Left lung (tissue), 10 donors: Measurements from ENCODE around the gene PTGR3. TPM values are rescaled to one million over a fixed set of nuclear protein-coding genes. Genes with fewer than 3 reads are reported as not detected.

Experiments
- ATAC-seq: fragments of 200-7000 bp; cut with Tn5 transposase; one replicate; pipeline ENCODE4 v1.9.1; 2020; ENCODE audit warnings: moderate library complexity
- DNase-seq, 4 donors: peaks; one replicate each; pipeline ENCODE4 v3.0.0-alpha.2; 2013 to 2020
- H3K27ac ChIP-seq, 2 donors: fragments of 200-600 bp; sonication (generic) in 1 of 2; one replicate each; pipeline versions ENCODE4 v1.5.0 to v1.8.0; 2020 to 2021
- H3K27me3 ChIP-seq, 2 donors: fragments of 200-600 bp; sonication (generic) in 1 of 2; one replicate each; pipeline versions ENCODE4 v1.5.0 to v1.8.0; 2020 to 2021
- H3K36me3 ChIP-seq, 2 donors: fragments of 200-600 bp; sonication (generic) in 1 of 2; one replicate each; pipeline versions ENCODE4 v1.5.0 to v1.8.0; 2020 to 2021
- H3K4me1 ChIP-seq, 2 donors: fragments of 200-600 bp; one replicate each; pipeline ENCODE4 v1.8.0; 2021
- H3K4me3 ChIP-seq, 2 donors: fragments of 200-600 bp; sonication (generic) in 1 of 2; one replicate each; pipeline versions ENCODE4 v1.5.0 to v1.8.0; 2020 to 2021; ENCODE audit warnings: mild to moderate bottlenecking in 1 of 2
- H3K9me3 ChIP-seq, 2 donors: fragments of 200-600 bp; sonication (generic) in 1 of 2; one replicate each; pipeline versions ENCODE4 v1.5.0 to v1.8.0; 2020 to 2021
- CTCF ChIP-seq, 2 donors: fragments of 200-600 bp; sonication (generic) in 1 of 2; IDR thresholded peaks; one replicate each; pipeline versions ENCODE4 v1.5.0 to v1.8.0; 2021; ENCODE audit warnings: antibody characterized with exemption in 2 of 2
- intact Hi-C, 2 donors: fragments of 100-400 bp; cut with DNase I; formaldehyde crosslinking; loops; one replicate each; pipeline versions ENCODE4 v1.11.2 to v1.14.2; 2022
- polyA plus RNA-seq, 6 donors: library from polyadenylated mRNA; unstranded; fragments of 120-200 nt; gene quantifications; one replicate each; pipeline ENCODE4 v1.2.1, GENCODE V29; 2013; ENCODE audit not compliant: insufficient read length in 6 of 6
- total RNA-seq, 2 donors: library from RNA; stranded (reverse); fragmentation: NEBNext Ultra II Directional; extraction: Animal tissue kit (Norgen Biotek cat#: 25700); gene quantifications; one replicate each; pipeline ENCODE4 v1.2.1, GENCODE V29; 2021
- donor health status: DM: no; HTN: yes; CAD: no.
- donor health status: DM: no; HTN: no; CAD: no.

PTGR3 gene
- total and polyA plus RNA-seq, 8 donors = 25.7 to 55.0 (median 46.4) TPM

GRCh38 chr18:75203416-75204268 lies 5.3 kb downstream of the PTGR3 start:
- Histone ChIP-seq H3K36me3 (peaks cover 0 to 25% of the 10 kb centered on the region in 2 donors), H3K27me3 (peaks cover 0 to 26% of the 10 kb centered on the region in 2 donors), H3K4me3 (peak overlapping the region; percentile 28 to 39), H3K27ac (no peak overlapping the region), H3K4me1 (peaks cover 17 to 46% of the 10 kb centered on the region in 2 donors), H3K9me3 (no peaks in the 10 kb centered on the region)
- TF ChIP-seq CTCF (IDR thresholded peaks at IDR 0.05) = no peak
- intact Hi-C loops = no loop called here
- ATAC-seq (no peak), DNase-seq (peak in 1 of 4 donors; percentile 81)

- no peak for ATAC-seq
- peaks cover 0 to 26% of the 10 kb centered on the region in 2 donors for H3K27me3 ChIP-seq
- H3K27ac ChIP-seq = no peak overlapping the region
- no peak overlapping the region for H3K4me3 ChIP-seq
- DNase-seq = no peak
- H3K36me3 ChIP-seq = peaks cover 0 to 25% of the 10 kb centered on the region in 2 donors
- no peak for TF ChIP-seq CTCF (IDR thresholded peaks at IDR 0.05)
- H3K9me3 ChIP-seq = no peaks in the 10 kb centered on the region
- H3K4me1 ChIP-seq = peaks cover 17 to 46% of the 10 kb centered on the region in 2 donors
- intact Hi-C loops = no loop called here
Measured at GRCh38 chr18:75202696-75203365, 6.1 kb downstream of the PTGR3 start.

DNA sequence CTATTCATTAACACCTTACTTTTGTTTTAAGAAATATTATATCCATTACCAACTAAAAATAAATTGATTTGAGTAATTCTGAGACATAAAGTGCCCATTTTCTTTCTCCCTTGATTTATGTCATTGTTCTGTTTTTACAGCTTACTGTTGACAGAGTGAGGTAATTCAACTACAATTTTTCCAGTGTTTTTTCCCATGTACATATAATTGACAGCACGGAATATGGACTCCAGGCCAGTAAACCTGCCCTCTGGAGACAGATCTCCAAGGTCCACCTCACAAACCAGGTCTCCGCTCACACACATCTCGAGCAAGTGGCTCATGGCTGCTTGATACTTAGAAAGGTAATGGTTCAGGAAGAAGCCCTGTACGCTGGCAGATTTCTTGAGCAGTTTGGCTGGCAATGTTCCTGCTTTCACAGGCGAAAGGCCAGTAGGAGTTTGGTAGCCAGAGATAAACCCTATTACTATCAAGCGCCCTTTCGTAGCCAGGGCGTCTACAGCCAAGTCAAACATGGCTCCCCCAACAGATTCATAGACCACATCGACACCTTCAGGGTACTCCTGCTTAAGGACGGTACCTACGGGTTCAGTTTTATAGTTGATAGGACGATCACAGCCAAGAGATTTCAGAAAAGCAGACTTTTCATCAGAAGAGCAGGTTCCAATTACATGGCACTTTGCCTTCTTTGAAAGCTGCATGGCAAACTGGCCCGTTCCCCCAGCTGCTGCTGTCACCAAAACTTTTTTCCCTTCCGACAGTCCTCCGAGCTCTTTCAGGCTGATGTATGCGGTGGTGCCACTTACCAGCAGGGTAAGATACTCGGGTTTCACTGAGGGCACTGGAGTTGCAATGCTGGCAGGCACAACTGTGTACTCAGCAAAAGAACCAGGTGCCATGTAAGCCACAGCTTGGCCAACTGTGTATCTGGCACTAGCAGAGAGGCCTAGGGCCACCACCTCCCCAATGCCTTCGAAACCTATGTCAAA lies 7.4 kb downstream of the PTGR3 start:
- peaks cover 8 to 34% of the 10 kb centered on the region in 2 donors for H3K4me1 ChIP-seq
- peaks cover 0 to 25% of the 10 kb centered on the region in 2 donors for H3K36me3 ChIP-seq
- no peak for TF ChIP-seq CTCF (IDR thresholded peaks at IDR 0.05)
- no peak overlapping the region for H3K4me3 ChIP-seq
- intact Hi-C loops = no loop called here
- H3K27ac ChIP-seq = no peak overlapping the region
- DNase-seq (no peak), ATAC-seq (no peak)
- H3K9me3 ChIP-seq = no peaks in the 10 kb centered on the region
- H3K27me3 ChIP-seq = peaks cover 0 to 26% of the 10 kb centered on the region in 2 donors

DNA sequence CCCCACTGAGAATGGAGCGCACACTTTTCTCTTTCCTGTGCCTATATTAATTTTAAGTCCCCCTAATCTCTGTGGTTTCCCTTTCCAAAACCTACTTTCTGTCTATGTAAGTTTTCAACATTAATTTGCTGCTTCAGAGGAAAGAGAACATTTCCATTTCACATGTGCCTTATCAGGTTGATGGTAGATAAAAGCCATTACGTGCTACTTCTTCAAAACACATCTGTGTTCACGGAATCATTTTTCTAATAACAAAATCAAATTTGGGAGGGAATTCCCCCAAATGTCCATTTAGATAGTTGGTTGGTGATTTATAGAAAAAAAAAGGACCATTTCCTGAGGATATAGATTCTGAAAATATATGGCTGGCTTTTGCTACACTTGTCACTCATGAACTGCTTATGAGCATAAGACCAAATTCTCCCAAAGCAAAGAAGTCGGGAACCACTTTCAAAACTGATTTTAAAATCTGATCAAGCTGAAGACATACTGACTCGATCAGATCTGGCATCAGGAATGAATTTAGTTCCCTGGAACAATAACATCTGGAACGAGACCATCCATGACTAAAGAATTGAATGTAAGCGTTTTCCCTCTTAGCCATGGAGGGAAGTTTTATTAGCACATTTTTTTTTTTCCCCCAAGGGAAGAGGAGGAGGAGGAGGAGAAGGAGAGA lies 8.2 kb downstream of the PTGR3 start:
- peaks cover 8 to 27% of the 10 kb centered on the region in 2 donors for H3K4me1 ChIP-seq
- peaks cover 0 to 25% of the 10 kb centered on the region in 2 donors for H3K36me3 ChIP-seq
- H3K9me3 ChIP-seq = no peaks in the 10 kb centered on the region
- TF ChIP-seq CTCF (IDR thresholded peaks at IDR 0.05) = no peak
- intact Hi-C loops = no loop called here
- peaks cover 0 to 20% of the 10 kb centered on the region in 2 donors for H3K27me3 ChIP-seq
- no peak for DNase-seq
- ATAC-seq = no peak
- H3K4me3 ChIP-seq = no peak overlapping the region
- H3K27ac ChIP-seq = no peak overlapping the region
